Liver (tissue), 9 donors: ENCODE data around the gene PCYT1A. TPM values are rescaled to one million over a fixed set of nuclear protein-coding genes. Genes with fewer than 3 reads are reported as not detected.

Experiments used
- DNase-seq: peaks from one replicate; pipeline ENCODE4 v3.0.0-alpha.2; 2017; ENCODE audit warnings: low spot score
- H3K27ac ChIP-seq, 2 donors: one replicate each; pipeline ENCODE4 v1.7.0; 2013; ENCODE audit warnings: inconsistent platforms in 2 of 2, low read length in 2 of 2, control low read depth in 1 of 2, low read depth in 1 of 2, mild to moderate bottlenecking in 1 of 2
- H3K27me3 ChIP-seq, 4 donors: one replicate each; pipeline versions ENCODE4 v1.6.1 to v1.7.0; 2013; ENCODE audit warnings: low read length in 3 of 4, inconsistent platforms in 1 of 4, mild to moderate bottlenecking in 1 of 4, moderate library complexity in 1 of 4; ENCODE audit not compliant: control insufficient read depth in 4 of 4, insufficient read depth in 4 of 4
- H3K36me3 ChIP-seq, 4 donors: one replicate each; pipeline versions ENCODE4 v1.6.1 to v1.7.0; 2013; ENCODE audit warnings: low read length in 3 of 4, mild to moderate bottlenecking in 3 of 4, low read depth in 1 of 4, moderate library complexity in 1 of 4; ENCODE audit not compliant: control insufficient read depth in 4 of 4, insufficient read depth in 3 of 4
- H3K4me1 ChIP-seq, 4 donors: one replicate each; pipeline versions ENCODE4 v1.6.1 to v1.7.0; 2013; ENCODE audit warnings: low read length in 3 of 4, mild to moderate bottlenecking in 3 of 4, moderate library complexity in 1 of 4; ENCODE audit not compliant: control insufficient read depth in 4 of 4, insufficient read depth in 4 of 4
- H3K4me3 ChIP-seq, 3 donors: one replicate each; pipeline versions ENCODE4 v1.6.1 to v1.7.0; 2013; ENCODE audit warnings: low read length in 3 of 3, control low read depth in 1 of 3, low read depth in 1 of 3, mild to moderate bottlenecking in 1 of 3
- H3K9ac ChIP-seq, 2 donors: one replicate each; pipeline ENCODE4 v1.7.0; 2013; ENCODE audit warnings: low read length in 2 of 2, mild to moderate bottlenecking in 2 of 2, moderate library complexity in 2 of 2, control low read depth in 1 of 2, low read depth in 1 of 2
- H3K9me3 ChIP-seq, 4 donors: one replicate each; pipeline versions ENCODE4 v1.6.1 to v1.7.0; 2013; ENCODE audit warnings: low read length in 3 of 4; ENCODE audit not compliant: control insufficient read depth in 4 of 4
- EGR1 ChIP-seq, 2 donors: IDR thresholded peaks; 2 replicates each; pipeline ENCODE4 v1.6.1; 2016 to 2018; ENCODE audit warnings: antibody characterized with exemption in 2 of 2, low read depth in 2 of 2
- FOXA1 ChIP-seq: IDR thresholded peaks from 2 replicates; pipeline ENCODE4 v1.6.1; 2016; ENCODE audit warnings: antibody characterized with exemption
- FOXA2 ChIP-seq: IDR thresholded peaks from 2 replicates; pipeline ENCODE4 v1.6.1; 2016; ENCODE audit warnings: antibody characterized with exemption
- GABPA ChIP-seq, 2 donors: IDR thresholded peaks in 1 of 2; conservative IDR thresholded peaks in 1 of 2; 2 replicates each; pipeline ENCODE4 v1.6.1; 2016; ENCODE audit warnings: antibody characterized with exemption in 2 of 2, mild to moderate bottlenecking in 1 of 2, moderate library complexity in 1 of 2
- HNF4A ChIP-seq, 2 donors: conservative IDR thresholded peaks; 2 replicates each; pipeline ENCODE4 v1.6.1; 2016; ENCODE audit warnings: antibody characterized with exemption in 2 of 2, mild to moderate bottlenecking in 2 of 2
- HNF4G ChIP-seq: IDR thresholded peaks from 2 replicates; pipeline ENCODE4 v1.6.1; 2016; ENCODE audit warnings: antibody characterized with exemption
- JUND ChIP-seq, 2 donors: IDR thresholded peaks; 2 replicates each; pipeline ENCODE4 v1.6.1; 2016; ENCODE audit warnings: antibody characterized with exemption in 2 of 2
- NR2F2 ChIP-seq: IDR thresholded peaks from 2 replicates; pipeline ENCODE4 v1.6.1; 2016; ENCODE audit warnings: antibody characterized with exemption
- RAD21 ChIP-seq, 2 donors: IDR thresholded peaks; 2 replicates each; pipeline ENCODE4 v1.6.1; 2016; ENCODE audit warnings: antibody characterized with exemption in 2 of 2, mild to moderate bottlenecking in 2 of 2
- RXRA ChIP-seq, 2 donors: IDR thresholded peaks; 2 replicates each; pipeline ENCODE4 v1.6.1; 2017 to 2018; ENCODE audit warnings: antibody characterized with exemption in 2 of 2, mild to moderate bottlenecking in 1 of 2
- SP1 ChIP-seq: IDR thresholded peaks from 2 replicates; pipeline ENCODE4 v1.6.1; 2018; ENCODE audit warnings: antibody characterized with exemption, mild to moderate bottlenecking
- TAF1 ChIP-seq: conservative IDR thresholded peaks from 2 replicates; pipeline ENCODE4 v1.6.1; 2016; ENCODE audit warnings: antibody characterized with exemption, mild to moderate bottlenecking
- WGBS: extraction: QIAGEN DNeasy Blood & Tissue Kit; methylation state at CpG from one replicate; pipeline ENCODE4 v1.1.7; 2013; 5-methylcytosine and 5-hydroxymethylcytosine counted together
- polyA plus RNA-seq, 2 donors: library from polyadenylated mRNA; stranded (reverse) in 1 of 2; unstranded in 1 of 2; fragments of 200-250 nt in 1 of 2; fragments of >200 nt in 1 of 2; fragmentation: Nextera tagmentation in 1 of 2; extraction: Ambion mirVana in 1 of 2; gene quantifications; one replicate each; pipeline versions ENCODE4 v1.2.1 to v1.2.3, GENCODE V29; 2013 to 2015
- total RNA-seq, 2 donors: library from RNA; depleted of rRNA; stranded (reverse); fragments of >200 nt; gene quantifications; one replicate each; pipeline ENCODE4 v1.2.3, GENCODE V29; 2014
- TF ChIP-seq, protein P1 (sequence below): IDR thresholded peaks from 2 replicates; pipeline ENCODE4 v1.6.1; 2016; ENCODE audit warnings: antibody characterized with exemption
- TF ChIP-seq, protein P2 (sequence below): IDR thresholded peaks from 2 replicates; pipeline ENCODE4 v1.6.1; 2016; ENCODE audit warnings: antibody characterized with exemption
- TF ChIP-seq, protein P3 (sequence below): IDR thresholded peaks from 2 replicates; pipeline ENCODE4 v1.6.1; 2016; ENCODE audit warnings: antibody characterized with exemption
- TF ChIP-seq, protein P4 (sequence below): IDR thresholded peaks from 2 replicates; pipeline ENCODE4 v1.6.1; 2016; ENCODE audit warnings: antibody characterized with exemption, mild to moderate bottlenecking
- TF ChIP-seq, protein P5 (sequence below): fragments of 150-350 bp; IDR thresholded peaks from 2 replicates; pipeline ENCODE4 v1.5.1; 2017; ENCODE audit warnings: improper control_type of control experiment, low read depth, low read length; ENCODE audit not compliant: missing input control
- donor health status: healthy.
- donor health status: healthy.
- donor health status: healthy.
- donor health status: healthy.
- donor health status: healthy.

PCYT1A gene
- total and polyA plus RNA-seq, 4 donors, result 12.5 to 56.8 (median 24.3) TPM

DNA sequence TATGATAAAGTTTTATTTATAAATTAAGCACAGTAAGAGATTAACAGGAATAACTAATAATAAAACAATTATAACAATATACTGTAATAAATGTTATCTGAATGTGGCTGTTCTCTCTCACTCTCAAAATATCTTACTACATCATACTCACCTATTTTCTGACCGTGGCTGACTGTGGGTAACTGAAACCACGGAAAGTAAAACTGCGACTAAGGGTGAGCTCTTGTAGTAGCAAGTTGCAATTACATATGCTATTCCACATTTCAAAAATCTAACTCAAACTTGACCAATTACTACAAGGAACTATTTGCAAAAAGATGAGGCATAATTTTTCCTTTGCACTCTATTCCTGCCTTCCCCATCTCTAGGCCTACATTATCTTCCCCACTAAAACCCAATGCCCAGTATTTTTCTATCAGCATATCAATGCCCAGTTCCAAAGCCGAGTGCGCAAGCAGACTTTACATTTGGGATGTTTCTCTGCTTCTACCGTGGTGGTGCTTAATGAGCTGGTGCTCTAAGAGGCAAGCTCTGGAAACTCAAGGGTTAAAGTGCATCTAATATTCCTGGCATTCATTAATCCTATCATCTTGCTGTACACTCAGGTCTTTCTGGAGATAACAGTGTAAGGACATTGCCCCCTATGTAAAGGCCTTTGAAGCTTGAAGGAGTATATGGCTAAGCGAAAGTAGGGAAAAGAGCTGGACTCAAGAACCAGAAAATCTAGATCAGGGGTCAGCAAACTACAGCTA, 6.7 kb downstream of the PCYT1A start (continued):
- TF ChIP-seq, protein P1, sequence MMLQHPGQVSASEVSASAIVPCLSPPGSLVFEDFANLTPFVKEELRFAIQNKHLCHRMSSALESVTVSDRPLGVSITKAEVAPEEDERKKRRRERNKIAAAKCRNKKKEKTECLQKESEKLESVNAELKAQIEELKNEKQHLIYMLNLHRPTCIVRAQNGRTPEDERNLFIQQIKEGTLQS, result no peak

DNA sequence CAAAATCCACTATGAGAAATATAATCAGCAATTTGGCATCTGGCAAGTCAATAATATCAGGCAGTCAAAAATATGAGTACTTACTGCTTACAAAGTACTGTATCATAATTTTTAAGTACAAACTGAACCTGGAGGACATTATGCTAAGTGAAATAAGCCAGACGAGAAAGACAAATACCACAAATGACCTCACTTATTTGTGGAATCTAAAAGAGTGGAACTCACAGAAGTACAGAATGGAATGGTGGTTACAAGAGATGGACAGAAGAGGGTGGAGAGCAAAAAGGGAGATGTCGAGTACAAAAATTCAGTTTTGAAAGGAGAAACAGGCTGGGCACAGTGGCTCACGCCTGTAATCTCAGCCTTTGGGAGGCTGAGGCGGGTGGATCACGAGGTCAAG, 12.4 kb downstream of the PCYT1A start:
- Histone ChIP-seq H3K4me3 (no peak overlapping the region), H3K9me3 (peaks cover 0 to 2% (median 0%) of the 10 kb centered on the region in 4 donors), H3K27ac (no peak overlapping the region), H3K27me3 (no peaks in the 10 kb centered on the region), H3K36me3 (peaks cover 0 to 6% (median 4%) of the 10 kb centered on the region in 4 donors), H3K9ac (no peak overlapping the region), H3K4me1 (peaks cover 2 to 9% (median 6%) of the 10 kb centered on the region in 4 donors)
- no peak for DNase-seq
- TF ChIP-seq SP1 (no peak), GABPA (IDR thresholded peaks at IDR 0.05 in 1 of 2, conservative IDR thresholded peaks at IDR 0.05 in 1 of 2) (no peak), HNF4A (conservative IDR thresholded peaks at IDR 0.05) (no peak), EGR1 (IDR thresholded peaks at IDR 0.05; ENCODE audit: low read depth in 2 of 2) (no peak), FOXA1 (no peak), JUND (IDR thresholded peaks at IDR 0.05) (no peak), TAF1 (no peak), NR2F2 (no peak), HNF4G (no peak), RAD21 (IDR thresholded peaks at IDR 0.05) (no peak), RXRA (IDR thresholded peaks at IDR 0.05) (no peak), FOXA2 (no peak)
- TF ChIP-seq, protein P1, result no peak
- TF ChIP-seq, protein P2, sequence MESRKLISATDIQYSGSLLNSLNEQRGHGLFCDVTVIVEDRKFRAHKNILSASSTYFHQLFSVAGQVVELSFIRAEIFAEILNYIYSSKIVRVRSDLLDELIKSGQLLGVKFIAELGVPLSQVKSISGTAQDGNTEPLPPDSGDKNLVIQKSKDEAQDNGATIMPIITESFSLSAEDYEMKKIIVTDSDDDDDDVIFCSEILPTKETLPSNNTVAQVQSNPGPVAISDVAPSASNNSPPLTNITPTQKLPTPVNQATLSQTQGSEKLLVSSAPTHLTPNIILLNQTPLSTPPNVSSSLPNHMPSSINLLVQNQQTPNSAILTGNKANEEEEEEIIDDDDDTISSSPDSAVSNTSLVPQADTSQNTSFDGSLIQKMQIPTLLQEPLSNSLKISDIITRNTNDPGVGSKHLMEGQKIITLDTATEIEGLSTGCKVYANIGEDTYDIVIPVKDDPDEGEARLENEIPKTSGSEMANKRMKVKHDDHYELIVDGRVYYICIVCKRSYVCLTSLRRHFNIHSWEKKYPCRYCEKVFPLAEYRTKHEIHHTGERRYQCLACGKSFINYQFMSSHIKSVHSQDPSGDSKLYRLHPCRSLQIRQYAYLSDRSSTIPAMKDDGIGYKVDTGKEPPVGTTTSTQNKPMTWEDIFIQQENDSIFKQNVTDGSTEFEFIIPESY, result no peak
- TF ChIP-seq, protein P3, sequence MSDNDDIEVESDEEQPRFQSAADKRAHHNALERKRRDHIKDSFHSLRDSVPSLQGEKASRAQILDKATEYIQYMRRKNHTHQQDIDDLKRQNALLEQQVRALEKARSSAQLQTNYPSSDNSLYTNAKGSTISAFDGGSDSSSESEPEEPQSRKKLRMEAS, result no peak
- TF ChIP-seq, protein P4, sequence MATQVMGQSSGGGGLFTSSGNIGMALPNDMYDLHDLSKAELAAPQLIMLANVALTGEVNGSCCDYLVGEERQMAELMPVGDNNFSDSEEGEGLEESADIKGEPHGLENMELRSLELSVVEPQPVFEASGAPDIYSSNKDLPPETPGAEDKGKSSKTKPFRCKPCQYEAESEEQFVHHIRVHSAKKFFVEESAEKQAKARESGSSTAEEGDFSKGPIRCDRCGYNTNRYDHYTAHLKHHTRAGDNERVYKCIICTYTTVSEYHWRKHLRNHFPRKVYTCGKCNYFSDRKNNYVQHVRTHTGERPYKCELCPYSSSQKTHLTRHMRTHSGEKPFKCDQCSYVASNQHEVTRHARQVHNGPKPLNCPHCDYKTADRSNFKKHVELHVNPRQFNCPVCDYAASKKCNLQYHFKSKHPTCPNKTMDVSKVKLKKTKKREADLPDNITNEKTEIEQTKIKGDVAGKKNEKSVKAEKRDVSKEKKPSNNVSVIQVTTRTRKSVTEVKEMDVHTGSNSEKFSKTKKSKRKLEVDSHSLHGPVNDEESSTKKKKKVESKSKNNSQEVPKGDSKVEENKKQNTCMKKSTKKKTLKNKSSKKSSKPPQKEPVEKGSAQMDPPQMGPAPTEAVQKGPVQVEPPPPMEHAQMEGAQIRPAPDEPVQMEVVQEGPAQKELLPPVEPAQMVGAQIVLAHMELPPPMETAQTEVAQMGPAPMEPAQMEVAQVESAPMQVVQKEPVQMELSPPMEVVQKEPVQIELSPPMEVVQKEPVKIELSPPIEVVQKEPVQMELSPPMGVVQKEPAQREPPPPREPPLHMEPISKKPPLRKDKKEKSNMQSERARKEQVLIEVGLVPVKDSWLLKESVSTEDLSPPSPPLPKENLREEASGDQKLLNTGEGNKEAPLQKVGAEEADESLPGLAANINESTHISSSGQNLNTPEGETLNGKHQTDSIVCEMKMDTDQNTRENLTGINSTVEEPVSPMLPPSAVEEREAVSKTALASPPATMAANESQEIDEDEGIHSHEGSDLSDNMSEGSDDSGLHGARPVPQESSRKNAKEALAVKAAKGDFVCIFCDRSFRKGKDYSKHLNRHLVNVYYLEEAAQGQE, result no peak
- TF ChIP-seq, protein P5, sequence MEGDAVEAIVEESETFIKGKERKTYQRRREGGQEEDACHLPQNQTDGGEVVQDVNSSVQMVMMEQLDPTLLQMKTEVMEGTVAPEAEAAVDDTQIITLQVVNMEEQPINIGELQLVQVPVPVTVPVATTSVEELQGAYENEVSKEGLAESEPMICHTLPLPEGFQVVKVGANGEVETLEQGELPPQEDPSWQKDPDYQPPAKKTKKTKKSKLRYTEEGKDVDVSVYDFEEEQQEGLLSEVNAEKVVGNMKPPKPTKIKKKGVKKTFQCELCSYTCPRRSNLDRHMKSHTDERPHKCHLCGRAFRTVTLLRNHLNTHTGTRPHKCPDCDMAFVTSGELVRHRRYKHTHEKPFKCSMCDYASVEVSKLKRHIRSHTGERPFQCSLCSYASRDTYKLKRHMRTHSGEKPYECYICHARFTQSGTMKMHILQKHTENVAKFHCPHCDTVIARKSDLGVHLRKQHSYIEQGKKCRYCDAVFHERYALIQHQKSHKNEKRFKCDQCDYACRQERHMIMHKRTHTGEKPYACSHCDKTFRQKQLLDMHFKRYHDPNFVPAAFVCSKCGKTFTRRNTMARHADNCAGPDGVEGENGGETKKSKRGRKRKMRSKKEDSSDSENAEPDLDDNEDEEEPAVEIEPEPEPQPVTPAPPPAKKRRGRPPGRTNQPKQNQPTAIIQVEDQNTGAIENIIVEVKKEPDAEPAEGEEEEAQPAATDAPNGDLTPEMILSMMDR, result no peak
- 91% methylated on average over 5 of the region's 5 CpGs for WGBS
